Esophagus (tissue), 2 donors: ENCODE data around the gene TRPV3. TPM values are rescaled to one million over a fixed set of nuclear protein-coding genes. Genes with fewer than 3 reads are reported as not detected.
"Not testable (repeated sequence)": the region's sequence is repeated elsewhere in the genome, so short reads cannot be mapped to it uniquely, and the experiment has no call there.

ENCODE experiments used
- H3K27ac ChIP-seq, 2 donors: one replicate each; pipeline ENCODE4 v1.5.1; 2013; ENCODE audit warnings: low read depth in 2 of 2, mild to moderate bottlenecking in 2 of 2, inconsistent platforms in 1 of 2, low read length in 1 of 2, moderate library complexity in 1 of 2
- H3K27me3 ChIP-seq, 2 donors: one replicate each; pipeline ENCODE4 v1.6.1; 2013; ENCODE audit warnings: low read length in 2 of 2, control low read depth in 1 of 2, mild to moderate bottlenecking in 1 of 2; ENCODE audit not compliant: insufficient read depth in 2 of 2, control insufficient read depth in 1 of 2
- H3K36me3 ChIP-seq, 2 donors: one replicate each; pipeline ENCODE4 v1.6.1; 2013; ENCODE audit warnings: low read length in 1 of 2; ENCODE audit not compliant: control insufficient read depth in 2 of 2, insufficient read depth in 2 of 2
- H3K4me1 ChIP-seq, 2 donors: one replicate each; pipeline ENCODE4 v1.6.1; 2013; ENCODE audit warnings: low read length in 1 of 2; ENCODE audit not compliant: control insufficient read depth in 2 of 2, insufficient read depth in 2 of 2
- H3K4me3 ChIP-seq, 2 donors: one replicate each; pipeline ENCODE4 v1.5.1; 2013; ENCODE audit warnings: low read length in 2 of 2, mild to moderate bottlenecking in 2 of 2, low read depth in 1 of 2, moderate library complexity in 1 of 2
- H3K9me3 ChIP-seq, 2 donors: one replicate each; pipeline ENCODE4 v1.6.1; 2013; ENCODE audit warnings: mild to moderate bottlenecking in 2 of 2, low read depth in 1 of 2, low read length in 1 of 2, moderate library complexity in 1 of 2; ENCODE audit not compliant: control insufficient read depth in 2 of 2, insufficient read depth in 1 of 2
- WGBS, 2 donors: extraction: QIAGEN DNeasy Blood & Tissue Kit; methylation state at CpG; one replicate each; pipeline ENCODE4 v1.1.7; 2013; 5-methylcytosine and 5-hydroxymethylcytosine counted together
- polyA plus RNA-seq, 2 donors: library from polyadenylated mRNA; stranded (reverse); fragments of 200-250 nt; gene quantifications; one replicate each; pipeline ENCODE4 v1.2.3, GENCODE V29; 2013
- donor health status: healthy with polysubstance abuse.
- donor health status: Bipolar disorder and iron deficiency.

The TRPV3 gene
- polyA plus RNA-seq, 2 donors: 0.16 to 0.83 TPM

- no peak overlapping the region for H3K27ac ChIP-seq
Observed at GRCh38 chr17:3474212-3474611, 83.4 kb downstream of the TRPV3 start.

DNA sequence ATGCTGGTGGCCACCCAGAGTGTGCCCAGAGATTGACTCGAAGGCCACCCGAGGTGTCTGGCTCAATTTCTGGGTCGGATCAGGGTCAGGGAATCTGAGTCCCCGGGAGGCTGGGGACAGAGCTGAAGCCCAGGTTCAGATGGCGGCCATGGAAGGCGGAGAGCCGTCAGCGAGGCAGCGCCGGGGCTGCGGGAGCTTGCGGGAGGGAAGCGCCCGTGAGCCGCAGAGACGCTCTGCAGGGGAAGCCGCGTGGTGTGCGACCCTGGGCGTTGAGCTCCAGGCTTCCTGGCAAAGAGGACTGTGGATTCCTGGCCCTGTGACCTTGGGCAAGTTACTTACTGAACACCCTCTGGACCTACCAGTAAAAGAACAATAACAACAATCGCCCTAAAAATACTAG lies 85.5 kb downstream of the TRPV3 start:
- no peaks in the 10 kb centered on the region for H3K36me3 ChIP-seq
- WGBS, 2 donors: 93% methylated on average over 21 of the region's 21 CpGs
- no peak overlapping the region for H3K4me3 ChIP-seq
- H3K27ac ChIP-seq: no peak overlapping the region
- H3K4me1 ChIP-seq: no peaks in the 10 kb centered on the region
- peaks cover 0 to 3% of the 10 kb centered on the region in 2 donors for H3K9me3 ChIP-seq
- H3K27me3 ChIP-seq: no peaks in the 10 kb centered on the region

More at GRCh38 chr17:3474212-3474611, 83.4 kb downstream of the TRPV3 start:
- H3K27me3 ChIP-seq: no peaks in the 10 kb centered on the region
- H3K4me3 ChIP-seq: no peak overlapping the region
- H3K9me3 ChIP-seq: peaks cover 0 to 3% of the 10 kb centered on the region in 2 donors
- 25 to 35% methylated on average over 3 of the region's 3 CpGs for WGBS, 2 donors
- no peaks in the 10 kb centered on the region for H3K36me3 ChIP-seq
- H3K4me1 ChIP-seq: no peaks in the 10 kb centered on the region

- Histone ChIP-seq H3K27me3 (no peaks in the 10 kb centered on the region), H3K36me3 (no peaks in the 10 kb centered on the region), H3K27ac (no peak within 1 kb of the TSS), H3K4me3 (no peak within 1 kb of the TSS), H3K9me3 (peaks cover 0 to 3% of the 10 kb centered on the region in 2 donors), H3K4me1 (no peaks in the 10 kb centered on the region)
- 96% methylated on average over 38 of the region's 38 CpGs for WGBS, 2 donors
Observed at GRCh38 chr17:3471599-3471998, 86.0 kb downstream of the TRPV3 start, which contains the start of gene SPATA22. SPATA22 (minus strand) TSS chr17:3471819; CDS start chr17:3469325, 2,494 bp downstream.

DNA sequence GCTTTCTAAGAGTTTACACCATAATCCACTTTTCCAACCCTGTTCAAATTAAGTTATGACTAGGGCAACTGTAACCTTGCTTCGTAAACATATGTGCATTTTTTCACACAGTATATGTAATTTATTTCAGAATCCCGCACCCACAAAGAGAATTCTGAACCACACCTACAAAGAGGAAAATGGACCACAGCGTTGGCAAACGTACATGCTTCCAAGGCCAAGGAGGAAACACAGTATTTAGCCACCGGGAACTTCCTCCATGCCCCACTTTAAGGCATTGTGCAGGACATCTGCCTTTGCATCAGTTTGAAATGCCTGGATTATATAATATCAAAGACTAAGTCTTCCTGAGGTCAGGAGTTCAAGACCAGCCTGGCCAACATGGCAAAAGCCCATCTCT lies 88.1 kb downstream of the TRPV3 start:
- WGBS, 2 donors: 64 to 69% methylated on average over 5 of the region's 5 CpGs
- H3K4me3 ChIP-seq: no peak overlapping the region

GRCh38 chr17:3466355-3466754 lies 91.3 kb downstream of the TRPV3 start:
- not testable (repeated sequence) for H3K27ac ChIP-seq, H3K9me3 ChIP-seq, H3K27me3 ChIP-seq, H3K4me1 ChIP-seq, H3K36me3 ChIP-seq, H3K4me3 ChIP-seq
- WGBS, 2 donors: 71 to 74% methylated on average over 1 of the region's 1 CpG

More for the DNA sequence above, 88.1 kb downstream of the TRPV3 start:
- no peaks in the 10 kb centered on the region for H3K4me1 ChIP-seq
- H3K27me3 ChIP-seq: no peaks in the 10 kb centered on the region
- H3K36me3 ChIP-seq: no peaks in the 10 kb centered on the region
- H3K27ac ChIP-seq: no peak overlapping the region
- peaks cover 0 to 3% of the 10 kb centered on the region in 2 donors for H3K9me3 ChIP-seq

Other genes starting within 250 kb of the TRPV3 start
- gene OR3A2, start 171.5 kb downstream of the TRPV3 start, polyA plus RNA-seq: not detected
- not detected for gene OR1E1, start 159.4 kb downstream of the TRPV3 start, polyA plus RNA-seq
- gene OR3A3, start 146.4 kb downstream of the TRPV3 start, polyA plus RNA-seq: not detected
- gene OR1E2, start 124.0 kb downstream of the TRPV3 start, polyA plus RNA-seq: not detected
- under 1 TPM in 1 of 2 donors, not detected in 1; 0.02 TPM for gene SPATA22, start 86.0 kb downstream of the TRPV3 start, polyA plus RNA-seq
- under 1 TPM; 0.38 to 0.61 TPM for gene ASPA, start 81.8 kb downstream of the TRPV3 start, polyA plus RNA-seq
- gene TRPV1, start 51.6 kb upstream of the TRPV3 start, polyA plus RNA-seq: 1 to 10 TPM; 1.3 to 4.7 TPM
- 1 to 10 TPM; 7.2 to 8.5 TPM for gene SHPK, start 78.4 kb upstream of the TRPV3 start, polyA plus RNA-seq
- gene CTNS, start 78.9 kb upstream of the TRPV3 start, polyA plus RNA-seq: 1 to 10 TPM; 3.6 to 4.1 TPM
- 100 to 1,000 TPM; 158 to 248 TPM for gene TAX1BP3, start 110.8 kb upstream of the TRPV3 start, polyA plus RNA-seq
- gene EMC6, start 111.0 kb upstream of the TRPV3 start, polyA plus RNA-seq: 10 to 100 TPM; 50.6 to 73.3 TPM
- gene P2RX5, start 138.3 kb upstream of the TRPV3 start, polyA plus RNA-seq: 1 to 10 TPM in 1 of 2 donors, under 1 TPM in 1; 0.36 to 1.8 TPM
- gene HASPIN, start 166.1 kb upstream of the TRPV3 start, polyA plus RNA-seq: 1 to 10 TPM in 1 of 2 donors, under 1 TPM in 1; 0.41 to 1.3 TPM
- 10 to 100 TPM; 26.8 to 33.7 TPM for gene ITGAE, start 243.4 kb upstream of the TRPV3 start, polyA plus RNA-seq